GM12892 (cell line): ENCODE measurements around the gene LENEP.

Experiments
- DNase-seq: peaks from one replicate; pipeline ENCODE4 v3.0.0; 2011; ENCODE audit not compliant: insufficient read length
- FAIRE-seq: peaks from 2 replicates; lab custom pipeline; 2011; peaks lifted over from hg19 to GRCh38; lab: Jason Lieb, UNC
- POLR2A ChIP-seq: IDR thresholded peaks from 2 replicates; pipeline ENCODE4 v1.6.1; 2011; ENCODE audit warnings: low read depth, low read length, control low read depth
- POLR2AphosphoS5 ChIP-seq: IDR thresholded peaks from 2 replicates; pipeline ENCODE4 v1.6.1; 2011; ENCODE audit warnings: low read depth, low read length, control low read depth
- TAF1 ChIP-seq: IDR thresholded peaks from 2 replicates; pipeline ENCODE4 v1.6.1; 2011; ENCODE audit warnings: low read depth, mild to moderate bottlenecking, control low read depth, low read length, borderline replicate concordance

The LENEP gene

DNA sequence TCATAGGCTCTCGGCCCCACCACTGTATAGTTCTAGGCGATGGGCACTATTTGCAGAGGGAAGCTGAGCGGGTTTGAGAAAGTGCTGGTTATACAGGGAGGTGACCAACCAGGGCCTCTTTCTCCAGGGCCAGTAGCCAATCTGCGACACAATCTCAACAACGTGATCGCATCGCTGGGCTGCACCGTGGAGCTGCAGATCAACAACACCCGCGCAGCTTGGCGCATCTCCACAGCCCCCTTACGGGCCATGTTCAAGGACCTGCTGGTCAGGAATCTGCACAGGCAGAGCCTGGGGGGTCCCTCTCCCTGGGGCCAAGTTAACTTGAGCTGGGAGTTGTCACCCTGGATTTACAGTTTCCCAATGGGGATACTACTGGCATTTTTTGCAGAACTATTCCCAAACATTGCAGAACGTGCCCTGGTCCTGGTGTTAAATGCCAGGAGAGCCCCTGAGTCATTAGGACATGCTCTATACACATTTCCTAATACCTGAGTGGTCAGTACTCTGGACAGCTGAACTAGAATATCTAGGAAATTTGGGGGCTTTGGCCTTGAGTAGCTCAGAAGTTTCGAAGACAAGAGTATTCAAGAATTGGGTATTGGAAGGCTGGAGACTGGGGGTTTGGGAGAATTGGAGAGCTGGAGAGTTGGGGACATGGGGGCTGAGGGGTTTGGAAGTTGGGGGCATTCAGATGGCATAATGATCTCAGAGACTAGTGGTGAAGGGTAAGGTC lies 47.1 kb downstream of the LENEP start:
- FAIRE-seq (no peak), DNase-seq (no peak)
- no peak for TF ChIP-seq TAF1
- no peak for TF ChIP-seq POLR2AphosphoS5
- no peak for TF ChIP-seq POLR2A

GRCh38 chr1:155042789-155043188 lies 49.4 kb downstream of the LENEP start:
- DNase-seq (no peak), FAIRE-seq (no peak)
- no peak for TF ChIP-seq POLR2A

GRCh38 chr1:155043301-155043702 lies 49.9 kb downstream of the LENEP start:
- TF ChIP-seq POLR2AphosphoS5, result no peak
- no peak for TF ChIP-seq TAF1
- no peak for TF ChIP-seq POLR2A
- no peak for DNase-seq
- FAIRE-seq, result no peak

DNA sequence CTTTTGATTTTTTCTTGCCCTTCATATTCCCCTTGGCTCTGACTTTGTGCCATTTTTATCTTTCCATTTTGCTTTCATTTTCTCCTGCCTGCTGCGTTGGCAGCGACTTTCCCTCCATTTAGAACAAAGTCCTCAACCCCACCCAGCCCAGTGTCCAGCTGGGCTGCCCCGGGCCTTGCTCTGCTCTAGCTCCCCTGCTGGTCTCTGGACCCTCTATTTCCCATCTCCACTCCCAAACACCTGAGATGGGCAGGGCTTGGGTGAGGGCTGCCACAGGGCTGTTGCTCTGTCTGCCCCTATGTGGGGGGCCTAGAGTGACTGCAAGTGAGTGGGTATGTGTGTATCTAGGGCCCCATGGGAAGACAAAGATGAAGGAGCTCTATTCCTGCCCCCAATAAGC lies 50.4 kb downstream of the LENEP start:
- DNase-seq, result no peak
- no peak for FAIRE-seq
- TF ChIP-seq TAF1 (no peak), POLR2A (no peak), POLR2AphosphoS5 (no peak)
